Measurements from ENCODE around the gene C3orf18. TPM values are rescaled to one million over a fixed set of nuclear protein-coding genes. Genes with fewer than 3 reads are reported as not detected.

Gene C3orf18
- total RNA-seq, 1 experiment from 2014 or later: 1.3 TPM

- intact Hi-C loops (cut with micrococcal nuclease): loop anchor here (5.0 to 10.0 kb wide), 2 partner anchors 264 to 1063 kb away; partner anchors contain the start of genes TEX264 and ZMYND10
- ChIA-PET CTCF (interaction anchor here (0.6 to 13.5 kb wide), 6 partner anchors 24 to 242 kb away, joined by 3 to 397 read pairs (median 37); partner anchors contain the start of genes C3orf18 and HEMK1), POLR2A (interaction anchor here (0.6 to 5.3 kb wide), 11 partner anchors 10 to 778 kb away, joined by 3 to 48 read pairs (median 3); partner anchors contain the start of genes C3orf18, HEMK1 and MANF)
- Mint-ChIP-seq H3K4me1 (ENCODE audit: insufficient read depth, unreplicated experiment) (peaks cover 40% of the 10 kb centered on the region), H3K27ac (ENCODE audit: low read depth, unreplicated experiment) (peak within 1 kb of the TSS; percentile 42), H3K4me3 (ENCODE audit: unreplicated experiment) (peak within 1 kb of the TSS; percentile 93), H3K9me3 (ENCODE audit: unreplicated experiment) (no peaks in the 10 kb centered on the region), H3K36me3 (ENCODE audit: insufficient read depth, unreplicated experiment) (peaks cover 5% of the 10 kb centered on the region), H3K27me3 (ENCODE audit: insufficient read depth, unreplicated experiment) (no peaks in the 10 kb centered on the region)
- DNase-seq (ENCODE audit: unreplicated experiment): peak; percentile 93
- no TSS peak for BruUV-seq (replicated peaks)
- TF ChIP-seq CTCF (IDR thresholded peaks at IDR 0.05; ENCODE audit: unreplicated experiment): peak; percentile 37
Observed at GRCh38 chr3:50611464-50612233, 44.1 kb upstream of the C3orf18 start, which contains the start of gene CISH. TSS of gene CISH (minus strand) at chr3:50611774. CDS start at chr3:50611650, 124 bp downstream.

GRCh38 chr3:50610992-50611463, 43.5 kb upstream of the C3orf18 start:
- DNase-seq (ENCODE audit: unreplicated experiment): no peak
- H3K4me1 Mint-ChIP-seq (ENCODE audit: insufficient read depth, unreplicated experiment): peaks cover 34% of the 10 kb centered on the region
- H3K27me3 Mint-ChIP-seq (ENCODE audit: insufficient read depth, unreplicated experiment): no peaks in the 10 kb centered on the region
- peak overlapping the region; percentile 42 for H3K27ac Mint-ChIP-seq (ENCODE audit: low read depth, unreplicated experiment)
- POLR2A ChIA-PET: interaction anchor here (1.0 to 5.3 kb wide), 3 partner anchors 9 to 41 kb away, joined by 3 to 48 read pairs (median 34); partner anchors contain the start of genes C3orf18 and HEMK1
- CTCF ChIA-PET: interaction anchor here (0.6 to 13.5 kb wide), 6 partner anchors 10 to 177 kb away, joined by 3 to 397 read pairs (median 38); partner anchors contain the start of genes C3orf18 and HEMK1
- no peak for TF ChIP-seq CTCF (IDR thresholded peaks at IDR 0.05; ENCODE audit: unreplicated experiment)
- H3K9me3 Mint-ChIP-seq (ENCODE audit: unreplicated experiment): no peaks in the 10 kb centered on the region
- peak overlapping the region; percentile 93 for H3K4me3 Mint-ChIP-seq (ENCODE audit: unreplicated experiment)
- intact Hi-C loops (cut with micrococcal nuclease): loop anchor here (5.0 to 10.0 kb wide), 2 partner anchors 264 to 1064 kb away; partner anchors contain the start of genes TEX264 and ZMYND10
- peaks cover 5% of the 10 kb centered on the region for H3K36me3 Mint-ChIP-seq (ENCODE audit: insufficient read depth, unreplicated experiment)
- BruUV-seq (replicated peaks): TSS peak; percentile 31

GRCh38 chr3:50610181-50610971, 42.8 kb upstream of the C3orf18 start:
- Mint-ChIP-seq H3K4me1 (ENCODE audit: insufficient read depth, unreplicated experiment) (peaks cover 29% of the 10 kb centered on the region), H3K27ac (ENCODE audit: low read depth, unreplicated experiment) (peak overlapping the region; percentile 42), H3K36me3 (ENCODE audit: insufficient read depth, unreplicated experiment) (peaks cover 5% of the 10 kb centered on the region), H3K9me3 (ENCODE audit: unreplicated experiment) (no peaks in the 10 kb centered on the region), H3K4me3 (ENCODE audit: unreplicated experiment) (peak overlapping the region; percentile 93), H3K27me3 (ENCODE audit: insufficient read depth, unreplicated experiment) (no peaks in the 10 kb centered on the region)
- intact Hi-C loops (cut with micrococcal nuclease): loop anchor here (5.0 to 10.0 kb wide), 2 partner anchors 263 to 1064 kb away; partner anchors contain the start of genes TEX264 and ZMYND10
- ChIA-PET CTCF (interaction anchor here (0.5 to 13.5 kb wide), 8 partner anchors 9 to 779 kb away, joined by 3 to 397 read pairs (median 4); partner anchors contain the start of genes C3orf18 and HEMK1), POLR2A (interaction anchor here (1.4 to 5.3 kb wide), 3 partner anchors 9 to 41 kb away, joined by 3 to 48 read pairs (median 34); partner anchors contain the start of genes C3orf18 and HEMK1)
- no peak for TF ChIP-seq CTCF (IDR thresholded peaks at IDR 0.05; ENCODE audit: unreplicated experiment)
- peak; percentile 23 for DNase-seq (ENCODE audit: unreplicated experiment)
- BruUV-seq (replicated peaks): no TSS peak
